Tibial nerve (tissue), 4 donors: ENCODE measurements around the gene AIG1. TPM values are rescaled to one million over a fixed set of nuclear protein-coding genes. Genes with fewer than 3 reads are reported as not detected.
"Not testable (repeated sequence)": the region's sequence is repeated elsewhere in the genome, so short reads cannot be mapped to it uniquely, and the experiment has no call there.

ENCODE experiments used
- DNase-seq, 2 donors: peaks; one replicate each; pipeline ENCODE4 v3.0.0-alpha.2; 2019; ENCODE audit warnings: low spot score in 2 of 2
- H3K27ac ChIP-seq, 4 donors: fragments of 200-600 bp; sonication (generic) in 3 of 4; one replicate each; pipeline ENCODE4 v1.5.1; 2017 to 2019; ENCODE audit warnings: mild to moderate bottlenecking in 1 of 4
- H3K27me3 ChIP-seq, 2 donors: fragments of 200-600 bp; sonication (generic) in 1 of 2; one replicate each; pipeline versions ENCODE4 v1.5.1 to v1.6.0; 2017 to 2019
- H3K36me3 ChIP-seq, 3 donors: fragments of 200-600 bp; sonication (generic); one replicate each; pipeline ENCODE4 v1.5.1; 2018 to 2019
- H3K4me1 ChIP-seq, 4 donors: fragments of 200-600 bp; sonication (generic) in 3 of 4; one replicate each; pipeline ENCODE4 v1.5.1; 2017 to 2019
- H3K4me3 ChIP-seq, 4 donors: fragments of 200-600 bp; sonication (generic) in 3 of 4; one replicate each; pipeline ENCODE4 v1.5.1; 2017 to 2019; ENCODE audit warnings: mild to moderate bottlenecking in 1 of 4, moderate library complexity in 1 of 4
- H3K9me3 ChIP-seq, 4 donors: fragments of 200-600 bp; sonication (generic) in 3 of 4; one replicate each; pipeline ENCODE4 v1.5.1; 2017 to 2019
- CTCF ChIP-seq, 5 experiments: fragments of 200-600 bp in 3 of 5; fragments of 450-650 bp in 2 of 5; sonication (generic) in 3 of 5; IDR thresholded peaks; one replicate each; pipeline ENCODE4 v1.5.1; 2016 to 2019; ENCODE audit warnings: antibody characterized with exemption in 5 of 5, mild to moderate bottlenecking in 3 of 5, moderate library complexity in 2 of 5
- EP300 ChIP-seq, 2 donors: sonication (generic); formaldehyde crosslinking; IDR thresholded peaks; one replicate each; pipeline ENCODE4 v1.6.1; 2017; ENCODE audit warnings: antibody characterized with exemption in 2 of 2, mild to moderate bottlenecking in 1 of 2
- POLR2A ChIP-seq, 2 donors: fragments of 450-650 bp; IDR thresholded peaks; one replicate each; pipeline ENCODE4 v1.6.1; 2017; ENCODE audit warnings: antibody characterized with exemption in 2 of 2, mild to moderate bottlenecking in 2 of 2, moderate library complexity in 2 of 2
- WGBS, 2 donors: methylation state at CpG; one replicate each; pipeline ENCODE4 v1.1.5; 2018; 5-methylcytosine and 5-hydroxymethylcytosine counted together
- total RNA-seq, 4 donors: library from RNA; depleted of rRNA; stranded (reverse); fragments of >200 nt; gene quantifications; one replicate each; pipeline ENCODE4 v1.1.0, GENCODE V29; 2016

The AIG1 gene
- total RNA-seq, 4 donors from 2014 or later = 18.2 to 23.9 (median 22.2) TPM

GRCh38 chr6:143068001-143068400, 7.3 kb downstream of the AIG1 start:
- peak overlapping the region in 1 of 4 donors; percentile 56 for H3K27ac ChIP-seq
- TF ChIP-seq POLR2A (IDR thresholded peaks at IDR 0.05) (no peak), EP300 (IDR thresholded peaks at IDR 0.05) (no peak), CTCF (IDR thresholded peaks at IDR 0.05) (no peak)

GRCh38 chr6:143074101-143074500, 13.4 kb downstream of the AIG1 start:
- Histone ChIP-seq H3K27ac (no peak overlapping the region), H3K4me3 (no peak overlapping the region)
- WGBS, 2 donors = 79 to 82% methylated on average over 3 of the region's 3 CpGs

More at GRCh38 chr6:143068001-143068400, 7.3 kb downstream of the AIG1 start:
- peaks cover 0 to 8% (median 0%) of the 10 kb centered on the region in 4 donors for H3K4me1 ChIP-seq
- no peaks in the 10 kb centered on the region for H3K36me3 ChIP-seq
- H3K4me3 ChIP-seq = no peak overlapping the region
- DNase-seq = no peak
- 55 to 68% methylated on average over 1 of the region's 1 CpG for WGBS, 2 donors
- no peaks in the 10 kb centered on the region for H3K9me3 ChIP-seq
- H3K27me3 ChIP-seq = no peaks in the 10 kb centered on the region

GRCh38 chr6:143074670-143075318, 14.1 kb downstream of the AIG1 start:
- Histone ChIP-seq H3K4me3 (no peak overlapping the region), H3K27me3 (no peaks in the 10 kb centered on the region), H3K36me3 (no peaks in the 10 kb centered on the region), H3K27ac (no peak overlapping the region), H3K9me3 (peaks cover 0 to 5% (median 3%) of the 10 kb centered on the region in 4 donors), H3K4me1 (no peaks in the 10 kb centered on the region)
- no peak for DNase-seq
- WGBS, 2 donors = 78 to 82% methylated on average over 3 of the region's 3 CpGs
- TF ChIP-seq EP300 (IDR thresholded peaks at IDR 0.05) (peak in 1 of 2 donors; percentile 39), POLR2A (IDR thresholded peaks at IDR 0.05) (no peak), CTCF (IDR thresholded peaks at IDR 0.05) (no peak)

More at GRCh38 chr6:143074101-143074500, 13.4 kb downstream of the AIG1 start:
- Histone ChIP-seq H3K27me3 (no peaks in the 10 kb centered on the region), H3K4me1 (no peaks in the 10 kb centered on the region), H3K36me3 (no peaks in the 10 kb centered on the region), H3K9me3 (peaks cover 0 to 5% (median 3%) of the 10 kb centered on the region in 4 donors)
- DNase-seq = no peak
- TF ChIP-seq POLR2A (IDR thresholded peaks at IDR 0.05) (no peak), EP300 (IDR thresholded peaks at IDR 0.05) (no peak)

GRCh38 chr6:143078468-143079324, 18.0 kb downstream of the AIG1 start:
- no peaks in the 10 kb centered on the region for H3K36me3 ChIP-seq
- DNase-seq = no peak
- H3K4me3 ChIP-seq = no peak overlapping the region
- H3K4me1 ChIP-seq = no peaks in the 10 kb centered on the region
- H3K9me3 ChIP-seq = peaks cover 0 to 5% (median 3%) of the 10 kb centered on the region in 4 donors
- 68 to 73% methylated on average over 6 of the region's 6 CpGs for WGBS, 2 donors
- H3K27me3 ChIP-seq = no peaks in the 10 kb centered on the region
- TF ChIP-seq POLR2A (IDR thresholded peaks at IDR 0.05) (no peak), EP300 (IDR thresholded peaks at IDR 0.05) (no peak), CTCF (IDR thresholded peaks at IDR 0.05) (no peak)
- H3K27ac ChIP-seq = no peak overlapping the region

GRCh38 chr6:143079325-143079640, 18.6 kb downstream of the AIG1 start:
- H3K4me3 ChIP-seq = no peak overlapping the region
- DNase-seq = no peak
- peaks cover 0 to 3% (median 0%) of the 10 kb centered on the region in 4 donors for H3K9me3 ChIP-seq
- H3K36me3 ChIP-seq = no peaks in the 10 kb centered on the region
- H3K27ac ChIP-seq = no peak overlapping the region
- TF ChIP-seq CTCF (IDR thresholded peaks at IDR 0.05) (no peak), POLR2A (IDR thresholded peaks at IDR 0.05) (no peak), EP300 (IDR thresholded peaks at IDR 0.05) (no peak)
- no peaks in the 10 kb centered on the region for H3K27me3 ChIP-seq
- H3K4me1 ChIP-seq = no peaks in the 10 kb centered on the region

- H3K27ac ChIP-seq, H3K36me3 ChIP-seq, H3K9me3 ChIP-seq, H3K27me3 ChIP-seq, DNase-seq, H3K4me1 ChIP-seq, H3K4me3 ChIP-seq: not testable (repeated sequence)
- 95 to 97% methylated on average over 9 of the region's 9 CpGs for WGBS, 2 donors
These were observed 21.6 kb downstream of the AIG1 start for GRCh38 chr6:143082274-143082673.

GRCh38 chr6:143084019-143084418, 23.3 kb downstream of the AIG1 start:
- not testable (repeated sequence) for H3K9me3 ChIP-seq, H3K27me3 ChIP-seq, DNase-seq, H3K4me1 ChIP-seq, H3K4me3 ChIP-seq, H3K27ac ChIP-seq, H3K36me3 ChIP-seq
- WGBS, 2 donors = 89 to 93% methylated on average over 8 of the region's 8 CpGs

GRCh38 chr6:143087335-143087734, 26.6 kb downstream of the AIG1 start:
- H3K4me3 ChIP-seq, H3K9me3 ChIP-seq, H3K27me3 ChIP-seq, H3K36me3 ChIP-seq, H3K4me1 ChIP-seq, DNase-seq, H3K27ac ChIP-seq: not testable (repeated sequence)
- 96 to 99% methylated on average over 11 of the region's 11 CpGs for WGBS, 2 donors
